SK-N-SH (cell line): ENCODE data around the gene KRT74. TPM values are rescaled to one million over a fixed set of nuclear protein-coding genes. Genes with fewer than 3 reads are reported as not detected.

Experiments
- CTCF ChIA-PET: fragments of 300-600, 350-600 bp; formaldehyde crosslinking; extraction: SDS; loops from one replicate; lab custom pipeline; 2021; lab: Yijun Ruan, JAX
- POLR2A ChIA-PET: fragments of 350-600 bp; sonication (Branson Sonifier 250); formaldehyde crosslinking; extraction: SDS; loops from one replicate; lab custom pipeline; 2020; ENCODE audit warnings: antibody characterized with exemption, inconsistent platforms; lab: Yijun Ruan, JAX
- DNase-seq: peaks from one replicate; pipeline ENCODE4 v3.0.0; 2012
- H2AFZ ChIP-seq: fragments of 200-600 bp; sonication (generic); 2 replicates; pipeline ENCODE4 v1.8.1; 2016; ENCODE audit warnings: antibody characterized with exemption, mild to moderate bottlenecking, low read depth
- H3F3A ChIP-seq: fragments of 200-600 bp; sonication (generic); replicated peaks from 2 replicates; pipeline ENCODE3; 2016; ENCODE audit warnings: antibody characterized with exemption, mild to moderate bottlenecking; ENCODE audit not compliant: insufficient read depth
- H3K27ac ChIP-seq, 2 experiments: fragments of 200-500 bp in 1 of 2; fragments of 200-600 bp in 1 of 2; sonication (Bioruptor generic) in 1 of 2; sonication (generic), shearing (Covaris generic) in 1 of 2; 2 replicates each; pipeline versions ENCODE4 v1.5.1 to v1.6.1; 2014 to 2016; ENCODE audit warnings: low read depth in 2 of 2, inconsistent platforms in 1 of 2, low read length in 1 of 2, mild to moderate bottlenecking in 1 of 2, mixed read lengths in 1 of 2
- H3K27me3 ChIP-seq: fragments of 200-600 bp; sonication (generic), shearing (Covaris generic); 2 replicates; pipeline ENCODE4 v1.6.1; 2016; ENCODE audit warnings: mixed run types; ENCODE audit not compliant: insufficient read depth
- H3K36me3 ChIP-seq, 2 experiments: fragments of 200-500 bp in 1 of 2; fragments of 200-600 bp in 1 of 2; sonication (Bioruptor generic) in 1 of 2; sonication (generic) in 1 of 2; replicated peaks in 1 of 2; 2 replicates each; pipeline versions ENCODE3 to v1.5.1; 2014 to 2016; ENCODE audit warnings: low read length in 1 of 2, mild to moderate bottlenecking in 1 of 2; ENCODE audit not compliant: insufficient read depth in 2 of 2, control insufficient read depth in 1 of 2
- H3K4me1 ChIP-seq, 2 experiments: fragments of 200-500 bp in 1 of 2; fragments of 200-600 bp in 1 of 2; sonication (Bioruptor generic) in 1 of 2; sonication (generic), shearing (Covaris generic) in 1 of 2; 2 replicates each; pipeline versions ENCODE4 v1.5.1 to v1.6.1; 2014 to 2016; ENCODE audit warnings: low read depth in 1 of 2, low read length in 1 of 2, mixed run types in 1 of 2; ENCODE audit not compliant: insufficient read depth in 2 of 2, control insufficient read depth in 1 of 2
- H3K4me2 ChIP-seq: fragments of 200-600 bp; sonication (generic), shearing (Covaris generic); 2 replicates; pipeline ENCODE4 v1.6.1; 2017; ENCODE audit warnings: mixed run types
- H3K4me3 ChIP-seq, 2 experiments: fragments of 200-500 bp in 1 of 2; fragments of 200-600 bp in 1 of 2; sonication (Bioruptor generic) in 1 of 2; sonication (generic), shearing (Covaris generic) in 1 of 2; 2 replicates each; pipeline versions ENCODE4 v1.5.1 to v1.8.1; 2014 to 2016; ENCODE audit warnings: low read depth in 2 of 2, inconsistent platforms in 1 of 2, low read length in 1 of 2, mild to moderate bottlenecking in 1 of 2, mixed read lengths in 1 of 2, moderate library complexity in 1 of 2
- H3K79me2 ChIP-seq: fragments of 200-600 bp; sonication (generic); 2 replicates; pipeline ENCODE4 v1.8.1; 2017; ENCODE audit warnings: mild to moderate bottlenecking; ENCODE audit not compliant: insufficient read depth
- H3K9ac ChIP-seq: fragments of 200-600 bp; sonication (generic); 2 replicates; pipeline ENCODE4 v1.6.1; 2017; ENCODE audit warnings: mixed run types
- H3K9me2 ChIP-seq: fragments of 200-600 bp; sonication (generic); 2 replicates; pipeline ENCODE4 v1.6.1; 2017; ENCODE audit warnings: mixed run types
- H3K9me3 ChIP-seq: fragments of 200-600 bp; sonication (generic); 2 replicates; pipeline ENCODE4 v1.6.1; 2017; ENCODE audit warnings: mixed run types, mild to moderate bottlenecking, moderate library complexity
- H4K20me1 ChIP-seq: fragments of 200-600 bp; sonication (generic); 2 replicates; pipeline ENCODE4 v1.6.1; 2017; ENCODE audit warnings: mild to moderate bottlenecking, mixed run types; ENCODE audit not compliant: insufficient read depth
- CHD2 ChIP-seq: fragments of 150-350 bp; IDR thresholded peaks from 2 replicates; pipeline ENCODE4 v1.6.1; 2018; ENCODE audit warnings: low read length; ENCODE audit not compliant: partially characterized antibody
- CTCF ChIP-seq: fragments of 200-600 bp; sonication (generic); IDR thresholded peaks from 2 replicates; pipeline ENCODE4 v1.6.1; 2017; ENCODE audit warnings: antibody characterized with exemption, mild to moderate bottlenecking, moderate library complexity
- EZH2phosphoT487 ChIP-seq: fragments of 200-600 bp; sonication (generic); IDR thresholded peaks from 2 replicates; pipeline ENCODE4 v1.6.1; 2017; ENCODE audit warnings: low read depth, mixed run types, mild to moderate bottlenecking, antibody characterized with exemption, moderate library complexity, borderline replicate concordance
- FOXJ3 ChIP-seq: sonication (generic); formaldehyde crosslinking; IDR thresholded peaks from 2 replicates; pipeline ENCODE4 v1.5.1; 2020; ENCODE audit warnings: mild to moderate bottlenecking, missing genetic modification reagents
- FOXM1 ChIP-seq: IDR thresholded peaks from 2 replicates; pipeline ENCODE4 v1.4.0; 2012; ENCODE audit warnings: low read depth, mild to moderate bottlenecking
- GATA2 ChIP-seq: sonication (generic); formaldehyde crosslinking; IDR thresholded peaks from 2 replicates; pipeline ENCODE4 v1.5.0; 2020; ENCODE audit warnings: mild to moderate bottlenecking, missing genetic modification reagents
- IRF3 ChIP-seq: fragments of 150-350 bp; IDR thresholded peaks from 2 replicates; pipeline ENCODE4 v1.6.1; 2016; ENCODE audit warnings: mild to moderate bottlenecking, low read depth, low read length
- MAX ChIP-seq: IDR thresholded peaks from 2 replicates; pipeline ENCODE4 v1.4.0; 2012; ENCODE audit warnings: low read depth
- NFIC ChIP-seq: IDR thresholded peaks from 2 replicates; pipeline ENCODE4 v1.4.0; 2012; ENCODE audit warnings: borderline replicate concordance
- PBX3 ChIP-seq: IDR thresholded peaks from 2 replicates; pipeline ENCODE4; 2012
- RFX5 ChIP-seq: IDR thresholded peaks from 2 replicates; pipeline ENCODE4 v1.6.1; 2012; ENCODE audit warnings: mild to moderate bottlenecking, improper control_type of control experiment, low read length
- WGBS: methylation state at CpG from one replicate; pipeline ENCODE4 v1.1.6; 2017; ENCODE audit warnings: low lambda C conversion rate; 5-methylcytosine and 5-hydroxymethylcytosine counted together
- polyA plus RNA-seq, 3 experiments: library from polyadenylated mRNA; depleted of rRNA; stranded (reverse); fragments of >200 nt; gene quantifications; 2 replicates each; pipeline ENCODE4 v1.2.3, GENCODE V29; 2012

Gene KRT74
- polyA plus RNA-seq, 1 of the 3 experiments (the other 2 are of a cell fraction): not detected

GRCh38 chr12:52515927-52516831, 57.5 kb downstream of the KRT74 start:
- H3K27me3 ChIP-seq: peaks cover 25% of the 10 kb centered on the region; the same call in 1 of the 2 replicates
- no peak overlapping the region for H3K9ac ChIP-seq
- no peaks in the 10 kb centered on the region for H3K9me2 ChIP-seq
- H3K36me3 ChIP-seq: no peaks in the 10 kb centered on the region
- ChIA-PET POLR2A (no interaction called here), CTCF (interaction anchor here (0.8 to 3.2 kb wide), 7 partner anchors 9 to 144 kb away, joined by 3 to 9 read pairs (median 3); no protein-coding TSS in a partner anchor)
- H3K4me1 ChIP-seq: no peaks in the 10 kb centered on the region
- H3F3A ChIP-seq: no peaks in the 10 kb centered on the region
- TF ChIP-seq RFX5 (no peak), CTCF (no peak), GATA2 (CRISPR knock-in tag) (no peak), EZH2phosphoT487 (no peak), IRF3 (no peak), FOXM1 (no peak), CHD2 (no peak), PBX3 (no peak), FOXJ3 (CRISPR knock-in tag) (no peak), NFIC (no peak), MAX (no peak)
- no peaks in the 10 kb centered on the region for H4K20me1 ChIP-seq
- H2AFZ ChIP-seq: no peak overlapping the region
- H3K4me3 ChIP-seq: no peak overlapping the region
- no peaks in the 10 kb centered on the region for H3K9me3 ChIP-seq
- 28% methylated on average over 15 of the region's 15 CpGs for WGBS
- H3K27ac ChIP-seq: no peak overlapping the region
- H3K79me2 ChIP-seq: no peaks in the 10 kb centered on the region
- no peak for DNase-seq
- H3K4me2 ChIP-seq: no peak overlapping the region

Other genes starting within 250 kb of the KRT74 start
- gene KRT85, start 206.4 kb downstream of the KRT74 start, polyA plus RNA-seq (2012; rRNA removed): not detected in 2 replicates
- not detected in 2 replicates for gene KRT84, start 188.2 kb downstream of the KRT74 start, polyA plus RNA-seq (2012; rRNA removed)
- gene KRT82, start 167.5 kb downstream of the KRT74 start, polyA plus RNA-seq (2012; rRNA removed): not detected in 2 replicates
- not detected in 2 replicates for gene KRT75, start 139.5 kb downstream of the KRT74 start, polyA plus RNA-seq (2012; rRNA removed)
- gene KRT6B, start 121.7 kb downstream of the KRT74 start, polyA plus RNA-seq (2012; rRNA removed): not detected in 2 replicates
- gene KRT6C, start 100.0 kb downstream of the KRT74 start, polyA plus RNA-seq (2012; rRNA removed): not detected in 2 replicates
- gene KRT6A, start 80.6 kb downstream of the KRT74 start, polyA plus RNA-seq (2012; rRNA removed): not detected in 2 replicates
- gene KRT5, start 53.4 kb downstream of the KRT74 start, polyA plus RNA-seq (2012; rRNA removed): not detected in 2 replicates
- gene KRT71, start 20.7 kb downstream of the KRT74 start, polyA plus RNA-seq (2012; rRNA removed): not detected in 2 replicates
- not detected in 2 replicates for gene KRT72, start 27.6 kb upstream of the KRT74 start, polyA plus RNA-seq (2012; rRNA removed)
- gene KRT73, start 44.7 kb upstream of the KRT74 start, polyA plus RNA-seq (2012; rRNA removed): not detected in 2 replicates
- not detected in 2 replicates for gene KRT2, start 78.4 kb upstream of the KRT74 start, polyA plus RNA-seq (2012; rRNA removed)
- not detected in 2 replicates for gene KRT1, start 106.6 kb upstream of the KRT74 start, polyA plus RNA-seq (2012; rRNA removed)
- gene KRT77, start 129.7 kb upstream of the KRT74 start, polyA plus RNA-seq (2012; rRNA removed): not detected in 2 replicates
- gene KRT76, start 203.5 kb upstream of the KRT74 start, polyA plus RNA-seq (2012; rRNA removed): not detected in 2 replicates
- not detected in 2 replicates for gene KRT3, start 222.3 kb upstream of the KRT74 start, polyA plus RNA-seq (2012; rRNA removed)
- gene KRT4, start 240.3 kb upstream of the KRT74 start, polyA plus RNA-seq (2012; rRNA removed): not detected in 2 replicates